NCI-H226 (cell line): ENCODE measurements around the gene GLUL.
A peak's percentile ranks its signal among the peaks of the same experiment; 100 is the strongest.

Experiments
- DNase-seq: peaks from one replicate; pipeline ENCODE4 v3.0.0-alpha.2; 2015

The GLUL gene

DNA sequence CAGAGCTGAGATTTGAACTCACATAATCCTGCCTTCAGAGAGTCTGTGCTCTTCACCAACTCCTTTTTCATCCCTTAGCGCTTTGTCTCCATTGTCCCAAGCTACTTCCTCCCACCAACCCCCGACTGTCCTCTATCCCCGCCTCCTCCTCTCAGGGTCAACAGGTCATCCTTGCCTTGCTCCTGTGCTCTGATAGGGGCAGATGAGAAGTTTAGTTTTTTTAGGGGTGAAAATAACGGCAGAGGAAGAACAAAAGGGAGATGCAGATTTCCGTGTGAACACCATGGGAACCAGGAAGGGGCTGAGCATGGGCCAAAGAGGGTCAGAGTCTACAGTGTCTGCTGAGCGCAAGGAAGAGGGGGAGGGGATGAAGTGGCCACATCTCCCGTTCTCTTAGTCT lies 31.9 kb downstream of the GLUL start:
- DNase-seq: no peak

DNA sequence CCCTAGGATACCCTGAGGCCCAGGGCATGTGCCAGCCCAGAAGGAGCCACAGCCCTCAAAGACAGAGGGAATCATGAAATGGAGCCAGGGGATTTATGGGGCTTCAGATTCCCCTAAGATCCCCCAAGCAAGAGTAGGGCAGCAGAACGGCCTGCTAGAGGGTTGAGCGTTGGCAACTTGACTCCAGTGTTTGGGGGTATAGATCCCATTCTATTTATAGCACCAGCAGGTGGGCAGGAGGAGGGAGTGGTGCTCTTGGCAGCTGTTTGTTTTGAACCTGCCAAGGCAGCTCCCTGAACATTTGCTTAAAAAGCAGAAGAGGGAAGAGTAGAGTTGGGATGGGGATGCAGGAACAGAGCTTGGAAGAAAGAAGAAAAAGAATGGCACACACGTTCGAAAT lies 33.7 kb downstream of the GLUL start:
- DNase-seq: no peak

DNA sequence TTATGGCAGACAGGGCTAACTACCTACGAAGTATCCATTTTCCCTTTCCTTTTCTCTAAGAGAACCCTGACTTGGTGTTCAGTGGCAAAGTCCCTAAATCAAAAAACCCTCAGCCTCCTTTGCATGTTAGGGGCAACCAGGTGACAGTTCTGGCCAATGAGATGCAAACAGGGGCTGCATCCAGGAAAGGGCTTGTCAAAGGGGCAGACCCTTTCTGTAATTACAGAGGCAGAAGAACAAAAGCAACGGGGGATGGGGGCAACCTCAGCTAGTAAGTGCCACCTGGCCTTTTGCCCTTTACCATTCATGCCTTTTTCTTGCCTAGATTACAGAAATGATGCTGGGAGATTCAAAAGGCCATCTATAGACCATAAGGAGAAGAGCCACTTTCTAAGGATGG lies 34.4 kb downstream of the GLUL start:
- no peak for DNase-seq

GRCh38 chr1:182355723-182356098 lies 35.9 kb downstream of the GLUL start:
- DNase-seq: no peak

DNA sequence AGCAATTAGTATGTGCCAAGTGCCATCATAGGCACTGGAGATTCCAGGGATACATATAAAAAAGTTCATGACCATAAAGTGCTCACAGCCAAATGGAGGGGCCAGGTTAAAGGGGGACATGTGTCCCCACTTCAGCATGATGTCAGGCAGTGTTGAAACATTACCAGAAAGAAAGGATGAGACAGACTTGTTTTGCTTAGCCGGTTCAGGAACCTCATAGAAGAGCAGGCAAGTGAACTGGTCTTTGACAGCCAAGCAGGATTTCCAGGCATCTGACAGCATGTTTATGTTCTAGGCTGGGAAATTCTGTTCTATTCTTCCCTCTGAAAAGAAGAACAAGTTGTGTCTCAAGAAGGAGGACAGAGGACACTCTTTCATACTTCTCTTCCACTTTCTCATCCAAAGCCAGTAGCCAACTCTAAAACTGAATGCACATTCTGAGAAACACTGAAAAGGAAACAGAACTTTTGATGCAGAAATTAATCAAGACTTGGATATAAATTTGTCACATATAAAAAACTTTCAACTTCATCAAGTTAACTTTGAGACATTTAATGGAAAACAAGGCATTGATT lies 39.7 kb downstream of the GLUL start:
- DNase-seq: no peak

DNA sequence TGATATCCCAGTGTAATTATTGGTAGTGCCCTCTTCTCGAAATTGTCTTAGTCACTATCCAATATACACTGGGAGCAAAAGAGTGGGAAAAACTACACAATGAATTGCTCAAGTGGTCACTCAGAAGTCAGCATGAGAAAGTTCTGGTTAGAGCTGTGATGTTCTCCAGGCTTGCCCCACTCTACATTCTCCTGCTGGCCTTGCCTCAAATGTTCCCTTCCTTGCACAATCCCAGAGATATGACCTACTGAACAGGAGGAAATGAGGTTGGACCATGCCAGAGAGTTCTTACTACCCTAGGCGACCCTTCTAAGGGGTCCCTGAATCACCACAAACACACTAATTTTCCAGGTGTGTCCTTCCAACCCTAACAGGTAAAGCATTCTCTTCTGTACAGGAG lies 40.8 kb downstream of the GLUL start:
- no peak for DNase-seq

- no peak for DNase-seq
Measured at GRCh38 chr1:182348961-182349747, 42.4 kb downstream of the GLUL start.

GRCh38 chr1:182347019-182347418 lies 44.6 kb downstream of the GLUL start:
- no peak for DNase-seq

DNA sequence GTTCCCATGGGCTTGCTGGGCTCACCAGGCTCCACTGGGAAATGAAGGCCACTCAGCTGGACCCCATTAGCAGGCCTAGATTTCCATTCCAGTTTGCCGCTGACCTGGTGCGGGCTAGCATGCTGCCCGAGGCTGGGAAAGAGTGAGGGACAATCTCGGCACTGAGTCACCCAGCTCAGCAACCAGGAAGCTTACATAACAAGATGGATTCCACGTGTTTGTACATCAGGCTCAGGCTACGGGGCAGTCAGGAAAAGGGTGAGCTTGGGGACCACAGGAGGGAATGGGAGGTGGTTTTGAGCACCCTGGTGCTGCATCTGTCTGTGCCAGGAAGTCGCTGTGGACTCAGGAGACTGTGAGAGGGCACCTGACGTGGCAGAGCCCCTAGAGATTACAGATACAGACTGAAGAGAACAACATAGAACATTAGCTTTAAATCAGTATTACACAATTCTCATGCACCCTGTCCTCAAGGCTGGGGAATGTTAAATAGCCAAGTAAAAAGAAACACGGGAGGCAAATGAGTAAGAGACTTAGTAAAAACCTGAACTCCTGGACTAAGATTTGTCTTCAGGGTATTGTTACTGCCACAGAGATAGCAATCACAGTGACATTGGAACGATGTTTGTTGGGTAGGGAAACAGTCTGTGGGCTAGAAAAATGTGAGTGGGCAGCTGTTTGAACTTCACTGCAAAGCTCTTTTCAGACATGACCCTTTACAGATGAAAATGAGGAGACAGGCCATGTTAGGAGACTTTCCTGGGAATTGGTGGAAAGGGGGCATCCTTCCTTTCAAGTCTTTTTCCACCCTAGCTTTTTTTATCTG lies 51.1 kb downstream of the GLUL start:
- no peak for DNase-seq

- DNase-seq: no peak
Measured at GRCh38 chr1:182339684-182340083, 51.9 kb downstream of the GLUL start.

GRCh38 chr1:182338806-182339370 lies 52.7 kb downstream of the GLUL start:
- no peak for DNase-seq

GRCh38 chr1:182337736-182338571 lies 53.6 kb downstream of the GLUL start:
- DNase-seq: no peak

DNA sequence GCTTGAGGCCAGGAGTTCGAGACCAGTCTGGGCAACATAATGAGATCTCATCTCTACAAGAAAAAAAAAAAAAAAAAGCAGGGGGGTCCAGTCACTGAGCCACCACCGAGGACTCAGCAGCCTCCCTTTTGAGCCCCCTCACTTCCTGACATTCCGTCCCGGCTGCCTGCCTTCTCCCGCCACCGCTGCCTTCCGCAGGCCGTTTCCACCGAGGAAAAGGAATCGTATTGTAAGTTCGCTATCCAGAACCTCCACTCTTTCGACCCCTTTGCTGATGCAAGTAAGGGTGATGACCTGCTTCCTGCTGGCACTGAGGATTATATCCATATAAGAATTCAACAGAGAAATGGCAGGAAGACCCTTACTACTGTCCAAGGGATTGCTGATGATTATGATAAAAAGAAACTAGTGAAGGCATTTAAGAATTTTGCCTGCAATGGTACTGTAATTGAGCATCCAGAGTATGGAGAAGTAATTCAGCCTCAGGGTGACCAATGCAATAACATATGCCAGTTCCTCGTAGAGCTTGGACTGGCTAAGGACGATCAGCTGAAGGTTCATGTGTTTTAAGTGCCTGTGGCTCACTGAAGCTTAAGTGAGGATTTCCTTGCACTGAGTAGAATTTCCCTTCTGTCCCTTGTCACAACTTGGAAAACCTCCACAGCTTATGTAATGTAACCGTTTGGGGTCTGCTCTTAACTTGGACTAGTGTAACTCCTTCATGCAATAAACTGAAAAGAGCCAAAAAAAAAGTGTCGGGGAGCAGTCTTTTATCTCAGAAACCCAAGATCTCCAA lies 55.6 kb downstream of the GLUL start:
- no peak for DNase-seq

- DNase-seq: peak; percentile 14
Measured at GRCh38 chr1:182333071-182333571, 58.5 kb downstream of the GLUL start.

GRCh38 chr1:182332261-182333060 lies 59.1 kb downstream of the GLUL start:
- DNase-seq: no peak
